GM23248 (cell line): Measurements from ENCODE around the gene MITF. TPM values are rescaled to one million over a fixed set of nuclear protein-coding genes. Genes with fewer than 3 reads are reported as not detected.
A peak's percentile ranks its signal among the peaks of the same experiment; 100 is the strongest.

ENCODE experiments used
- DNase-seq: peaks from one replicate; pipeline ENCODE4 v3.0.0-alpha.2; 2015
- H2AFZ ChIP-seq: fragments of 200-600 bp; sonication (generic); 2 replicates; pipeline ENCODE4 v1.6.1; 2016; ENCODE audit warnings: antibody characterized with exemption
- H3F3A ChIP-seq: fragments of 200-600 bp; sonication (generic); 2 replicates; pipeline ENCODE4 v1.6.1; 2016; ENCODE audit warnings: mild to moderate bottlenecking, antibody characterized with exemption, mixed run types; ENCODE audit not compliant: insufficient read depth
- H3K27ac ChIP-seq: fragments of 200-600 bp; sonication (generic); 2 replicates; pipeline ENCODE4 v1.5.1; 2016; ENCODE audit warnings: mild to moderate bottlenecking
- H3K27me3 ChIP-seq: fragments of 200-600 bp; sonication (generic); replicated peaks from 2 replicates; pipeline ENCODE4 v1.6.1; 2016; ENCODE audit warnings: mild to moderate bottlenecking; ENCODE audit not compliant: insufficient read depth
- H3K36me3 ChIP-seq: fragments of 200-600 bp; sonication (generic); 2 replicates; pipeline ENCODE4 v1.6.1; 2016; ENCODE audit warnings: low read depth, mild to moderate bottlenecking
- H3K4me1 ChIP-seq: fragments of 200-600 bp; sonication (generic); 2 replicates; pipeline ENCODE4 v1.6.1; 2016; ENCODE audit warnings: mild to moderate bottlenecking; ENCODE audit not compliant: insufficient read depth
- H3K4me2 ChIP-seq: fragments of 200-600 bp; sonication (generic); one replicate; pipeline ENCODE4 v1.6.1; 2016; ENCODE audit warnings: mild to moderate bottlenecking; ENCODE audit not compliant: unreplicated experiment
- H3K4me3 ChIP-seq: fragments of 200-600 bp; sonication (generic); 2 replicates; pipeline ENCODE4 v1.5.1; 2016; ENCODE audit warnings: mild to moderate bottlenecking
- H3K79me2 ChIP-seq: fragments of 200-600 bp; sonication (generic); 2 replicates; pipeline ENCODE4 v1.6.1; 2016; ENCODE audit warnings: mild to moderate bottlenecking; ENCODE audit not compliant: insufficient read depth
- H3K9ac ChIP-seq: fragments of 200-600 bp; sonication (generic); 2 replicates; pipeline ENCODE4 v1.6.1; 2016; ENCODE audit warnings: mild to moderate bottlenecking
- H3K9me2 ChIP-seq: fragments of 200-600 bp; sonication (generic); 2 replicates; pipeline ENCODE4 v1.6.1; 2016; ENCODE audit warnings: mixed run types, mild to moderate bottlenecking, moderate library complexity; ENCODE audit not compliant: insufficient read depth
- H3K9me3 ChIP-seq: fragments of 200-600 bp; sonication (generic); one replicate; pipeline ENCODE4 v1.6.1; 2017; ENCODE audit warnings: low read depth
- H4K20me1 ChIP-seq: fragments of 200-600 bp; sonication (generic); 2 replicates; pipeline ENCODE4 v1.6.0; 2016; ENCODE audit not compliant: insufficient read depth
- EZH2 ChIP-seq: fragments of 200-600 bp; sonication (generic); IDR thresholded peaks from 2 replicates; pipeline ENCODE4 v1.6.1; 2018; ENCODE audit warnings: antibody characterized with exemption, mild to moderate bottlenecking; ENCODE audit not compliant: insufficient read depth, poor library complexity, severe bottlenecking
- EZH2phosphoT487 ChIP-seq: fragments of 200-600 bp; sonication (generic); IDR thresholded peaks from 2 replicates; pipeline ENCODE4 v1.6.1; 2018; ENCODE audit warnings: antibody characterized with exemption, moderate library complexity, mild to moderate bottlenecking, low read depth; ENCODE audit not compliant: insufficient read depth
- WGBS, 2 experiments: methylation state at CpG; one replicate each; pipeline ENCODE4 v1.1.6; 2015 to 2017; ENCODE audit warnings: low lambda C conversion rate in 2 of 2, low coverage in 1 of 2; ENCODE audit errors: missing lambda C conversion rate in 2 of 2; 5-methylcytosine and 5-hydroxymethylcytosine counted together
- in situ Hi-C: fragments of 300-500 bp; cut with MboI; formaldehyde crosslinking; loops from 2 replicates; pipeline ENCODE4 v1.15.0; 2020
- polyA plus RNA-seq: library from polyadenylated mRNA; unstranded; fragments of >200 nt; fragmentation: Nextera tagmentation; extraction: Ambion mirVana; gene quantifications from 2 replicates; pipeline ENCODE4 v1.2.1, GENCODE V29; 2016
- total RNA-seq: library from RNA; depleted of rRNA; stranded (reverse); fragments of >200 nt; shearing (Covaris generic); gene quantifications from 2 replicates; pipeline ENCODE4 v1.2.3, GENCODE V29; 2014

Gene MITF
- total and polyA plus RNA-seq, 2 experiments from 2014 or later = 0.86 to 2.0 TPM

- Histone ChIP-seq H4K20me1 (no peaks in the 10 kb centered on the region), H3K4me1 (no peaks in the 10 kb centered on the region), H3K36me3 (no peaks in the 10 kb centered on the region), H3K27ac (no peak overlapping the region), H3K9me3 (no peaks in the 10 kb centered on the region), H3K4me3 (no peak overlapping the region), H3K4me2 (no peak overlapping the region), H3K9ac (no peak overlapping the region), H3K79me2 (no peaks in the 10 kb centered on the region), H2AFZ (no peak overlapping the region), H3K9me2 (no peaks in the 10 kb centered on the region), H3F3A (no peaks in the 10 kb centered on the region), H3K27me3 (no peaks in the 10 kb centered on the region)
- TF ChIP-seq EZH2 (no peak), EZH2phosphoT487 (no peak)
- WGBS, 2 experiments = 45 to 53% methylated on average over 4 of the region's 4 CpGs
- no peak for DNase-seq
- in situ Hi-C loops = no loop called here
Measured at GRCh38 chr3:69993757-69994156, 254.5 kb downstream of the MITF start.

- Histone ChIP-seq H3K36me3 (no peaks in the 10 kb centered on the region), H3K4me1 (no peaks in the 10 kb centered on the region), H3K4me3 (no peak overlapping the region), H3K9me2 (no peaks in the 10 kb centered on the region), H3F3A (no peaks in the 10 kb centered on the region), H2AFZ (no peak overlapping the region), H3K9me3 (no peaks in the 10 kb centered on the region), H4K20me1 (no peaks in the 10 kb centered on the region), H3K4me2 (no peak overlapping the region), H3K79me2 (no peaks in the 10 kb centered on the region), H3K9ac (no peak overlapping the region), H3K27me3 (no peaks in the 10 kb centered on the region), H3K27ac (no peak overlapping the region)
- in situ Hi-C loops = no loop called here
- DNase-seq = no peak
- TF ChIP-seq EZH2 (no peak), EZH2phosphoT487 (no peak)
- WGBS, 2 experiments = 9 to 34% methylated on average over 3 of the region's 3 CpGs
Measured at GRCh38 chr3:69994919-69995318, 255.7 kb downstream of the MITF start.

DNA sequence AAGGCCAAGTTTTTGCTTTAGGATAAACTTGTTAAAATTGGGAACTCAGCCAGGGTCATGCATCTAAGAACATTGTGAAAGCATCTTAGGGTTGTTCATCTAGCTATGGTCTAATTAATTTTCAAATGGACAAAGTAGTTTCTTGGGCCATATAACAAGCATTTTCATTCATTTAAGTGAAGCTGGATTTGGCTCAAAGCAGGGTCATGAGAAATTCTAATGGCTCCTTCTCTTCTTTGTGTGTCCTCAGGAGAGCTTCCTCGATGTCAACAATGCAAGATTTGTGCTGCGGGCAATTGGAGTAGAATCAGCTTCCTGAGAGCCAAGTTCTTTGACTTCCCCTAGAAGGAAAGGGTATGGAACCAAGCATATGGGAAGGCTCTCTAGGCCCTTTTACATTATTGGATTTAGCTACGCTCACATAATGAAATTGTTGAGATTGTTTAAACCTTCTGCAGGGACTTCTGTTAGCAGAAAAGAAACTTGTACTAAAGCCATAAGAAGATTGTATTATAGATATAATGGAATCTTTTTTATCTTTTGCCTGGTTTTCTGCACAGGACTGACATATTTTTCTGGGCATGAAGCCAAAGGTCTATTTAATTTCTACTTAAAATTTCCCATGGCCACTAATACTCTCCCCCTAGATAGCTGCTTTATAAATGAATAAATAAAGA, 258.5 kb downstream of the MITF start:
- WGBS, 2 experiments = 63 to 78% methylated on average over 3 of the region's 3 CpGs
- H3K36me3 ChIP-seq = no peaks in the 10 kb centered on the region
- TF ChIP-seq EZH2 (no peak), EZH2phosphoT487 (no peak)
- no peaks in the 10 kb centered on the region for H4K20me1 ChIP-seq
- H3K4me2 ChIP-seq = no peak overlapping the region
- no peak overlapping the region for H3K9ac ChIP-seq
- H3K9me3 ChIP-seq = no peaks in the 10 kb centered on the region
- no peaks in the 10 kb centered on the region for H3K79me2 ChIP-seq
- H2AFZ ChIP-seq = no peak overlapping the region
- H3K27me3 ChIP-seq = no peaks in the 10 kb centered on the region
- no peak overlapping the region for H3K27ac ChIP-seq
- H3K9me2 ChIP-seq = no peaks in the 10 kb centered on the region
- H3K4me3 ChIP-seq = no peak overlapping the region
- H3K4me1 ChIP-seq = no peaks in the 10 kb centered on the region
- no peaks in the 10 kb centered on the region for H3F3A ChIP-seq
- in situ Hi-C loops = no loop called here
- no peak for DNase-seq

- H3K9me3 ChIP-seq = no peaks in the 10 kb centered on the region
- no peaks in the 10 kb centered on the region for H3K36me3 ChIP-seq
- 1 to 3% methylated on average over 3 of the region's 3 CpGs for WGBS, 2 experiments
- no peaks in the 10 kb centered on the region for H3K79me2 ChIP-seq
- in situ Hi-C loops = no loop called here
- no peaks in the 10 kb centered on the region for H3K4me1 ChIP-seq
- H2AFZ ChIP-seq = peak overlapping the region; percentile 39
- no peaks in the 10 kb centered on the region for H3F3A ChIP-seq
- H4K20me1 ChIP-seq = no peaks in the 10 kb centered on the region
- no peak overlapping the region for H3K27ac ChIP-seq
- H3K4me2 ChIP-seq = peak overlapping the region; percentile 22
- DNase-seq = no peak
- peak overlapping the region; percentile 4; the same call in 1 of the 2 replicates for H3K4me3 ChIP-seq
- no peaks in the 10 kb centered on the region for H3K27me3 ChIP-seq
- H3K9me2 ChIP-seq = no peaks in the 10 kb centered on the region
- H3K9ac ChIP-seq = no peak overlapping the region
- no peak for TF ChIP-seq EZH2
- TF ChIP-seq EZH2phosphoT487 = no peak
Measured at GRCh38 chr3:69998759-69999139, 259.5 kb downstream of the MITF start.
